ENCODE results near the gene SCD.
"Not testable (repeated sequence)": the region's sequence is repeated elsewhere in the genome, so short reads cannot be mapped to it uniquely, and the experiment has no call there.

The SCD gene

DNA sequence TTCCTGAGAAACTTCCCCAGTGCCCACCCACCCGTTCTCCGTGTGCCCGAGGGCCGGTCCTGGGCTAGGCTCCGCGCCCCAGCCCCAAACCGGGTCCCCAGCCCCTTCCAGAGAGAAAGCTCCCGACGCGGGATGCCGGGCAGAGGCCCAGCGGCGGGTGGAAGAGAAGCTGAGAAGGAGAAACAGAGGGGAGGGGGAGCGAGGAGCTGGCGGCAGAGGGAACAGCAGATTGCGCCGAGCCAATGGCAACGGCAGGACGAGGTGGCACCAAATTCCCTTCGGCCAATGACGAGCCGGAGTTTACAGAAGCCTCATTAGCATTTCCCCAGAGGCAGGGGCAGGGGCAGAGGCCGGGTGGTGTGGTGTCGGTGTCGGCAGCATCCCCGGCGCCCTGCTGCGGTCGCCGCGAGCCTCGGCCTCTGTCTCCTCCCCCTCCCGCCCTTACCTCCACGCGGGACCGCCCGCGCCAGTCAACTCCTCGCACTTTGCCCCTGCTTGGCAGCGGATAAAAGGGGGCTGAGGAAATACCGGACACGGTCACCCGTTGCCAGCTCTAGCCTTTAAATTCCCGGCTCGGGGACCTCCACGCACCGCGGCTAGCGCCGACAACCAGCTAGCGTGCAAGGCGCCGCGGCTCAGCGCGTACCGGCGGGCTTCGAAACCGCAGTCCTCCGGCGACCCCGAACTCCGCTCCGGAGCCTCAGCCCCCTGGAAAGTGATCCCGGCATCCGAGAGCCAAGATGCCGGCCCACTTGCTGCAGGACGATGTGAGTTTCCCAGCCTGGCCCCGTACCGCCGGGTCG lies at the start of gene SCD:
Gene SCD (plus strand): TSS at position 469 of the 803 bp plus-strand sequence. CDS start 272 bp downstream, at position 741.
- Histone ChIP-seq H3K27ac (ENCODE audit: low read depth, low read length) (peak within 1 kb of the TSS; percentile 84), H3K9ac (ENCODE audit: low read depth, low read length) (peak within 1 kb of the TSS; percentile 80), H3K4me1 (ENCODE audit: control insufficient read depth, insufficient read depth, low read length) (peaks cover 33% of the 10 kb centered on the region), H3K36me3 (ENCODE audit: control insufficient read depth, insufficient read depth, low read length) (peaks cover 40% of the 10 kb centered on the region), H3K9me3 (ENCODE audit: control insufficient read depth, insufficient read depth, low read length) (no peaks in the 10 kb centered on the region), H3K4me3 (ENCODE audit: low read depth, low read length) (peak within 1 kb of the TSS; percentile 95), H3K27me3 (ENCODE audit: control insufficient read depth, insufficient read depth, low read length) (no peaks in the 10 kb centered on the region)

- H3K9ac ChIP-seq (ENCODE audit: low read depth, low read length), result no peak overlapping the region
- 0 out of 2 replicates have a peak, but pooled peaks cover 6% of the 10 kb centered on the region for H3K9me3 ChIP-seq (ENCODE audit: control insufficient read depth, insufficient read depth, low read length)
- H3K4me1 ChIP-seq (ENCODE audit: control insufficient read depth, insufficient read depth, low read length), result peaks cover 16% of the 10 kb centered on the region
- no peak overlapping the region for H3K27ac ChIP-seq (ENCODE audit: low read depth, low read length)
- no peaks in the 10 kb centered on the region for H3K36me3 ChIP-seq (ENCODE audit: control insufficient read depth, insufficient read depth, low read length)
- no peak overlapping the region for H3K4me3 ChIP-seq (ENCODE audit: low read depth, low read length)
- H3K27me3 ChIP-seq (ENCODE audit: control insufficient read depth, insufficient read depth, low read length), result no peaks in the 10 kb centered on the region
These were observed 49.8 kb upstream of the SCD start for GRCh38 chr10:100297242-100297641.

DNA sequence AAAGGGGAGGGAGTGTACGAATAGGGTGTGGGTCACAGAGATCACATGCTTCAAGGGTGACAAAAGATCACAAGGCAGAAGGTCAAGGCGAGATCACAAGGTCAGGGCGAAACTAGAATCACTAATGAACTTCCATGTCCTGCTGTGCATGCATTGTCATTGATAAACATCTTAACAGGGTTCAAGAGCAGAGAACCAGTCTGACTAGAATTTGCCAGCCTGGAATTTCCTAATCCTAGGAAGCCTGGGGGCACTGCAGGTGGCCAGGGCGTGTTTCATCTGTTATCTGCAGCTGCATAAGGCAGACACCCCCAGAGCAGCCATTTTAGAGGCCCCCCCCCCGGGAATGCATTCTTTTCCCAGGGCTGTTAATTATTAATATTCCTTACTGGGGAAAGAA lies 45.9 kb upstream of the SCD start:
- Histone ChIP-seq H3K27ac (ENCODE audit: low read depth, low read length) (peak overlapping the region; percentile 54), H3K4me1 (ENCODE audit: control insufficient read depth, insufficient read depth, low read length) (peaks cover 20% of the 10 kb centered on the region)
- H3K4me3 ChIP-seq (ENCODE audit: low read depth, low read length); H3K27me3 ChIP-seq (ENCODE audit: control insufficient read depth, insufficient read depth, low read length); H3K36me3 ChIP-seq (ENCODE audit: control insufficient read depth, insufficient read depth, low read length); H3K9me3 ChIP-seq (ENCODE audit: control insufficient read depth, insufficient read depth, low read length); H3K9ac ChIP-seq (ENCODE audit: low read depth, low read length): not testable (repeated sequence)

DNA sequence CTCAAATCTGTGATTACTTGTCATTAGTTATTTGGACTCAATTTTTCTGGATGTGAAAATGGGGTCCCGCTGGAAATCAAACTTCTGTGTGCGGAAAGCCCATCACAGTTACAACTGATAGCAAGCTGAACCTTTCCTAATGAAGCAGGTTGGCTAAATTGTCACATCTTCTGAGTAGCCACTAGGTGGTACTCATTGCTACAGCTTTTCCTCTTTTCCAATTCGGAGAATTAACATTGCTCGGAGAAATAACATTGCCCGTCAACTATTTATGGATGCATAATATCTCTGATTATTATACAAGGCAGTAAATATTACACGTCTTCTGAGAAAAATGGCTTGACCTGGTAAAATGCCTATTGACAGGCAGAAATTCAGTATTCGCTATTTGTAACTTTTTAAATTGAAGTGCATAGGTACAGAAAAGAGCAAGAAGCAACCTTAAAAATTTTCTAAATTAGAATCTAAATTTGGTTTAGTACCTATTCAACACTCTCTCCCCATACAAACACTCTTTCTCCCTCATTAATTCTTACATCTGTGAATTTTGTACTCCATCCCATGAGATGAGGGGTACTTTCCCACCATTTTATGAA lies 43.2 kb upstream of the SCD start:
- no peak overlapping the region for H3K9ac ChIP-seq (ENCODE audit: low read depth, low read length)
- no peak overlapping the region for H3K27ac ChIP-seq (ENCODE audit: low read depth, low read length)
- peaks cover 20% of the 10 kb centered on the region for H3K4me1 ChIP-seq (ENCODE audit: control insufficient read depth, insufficient read depth, low read length)
- H3K4me3 ChIP-seq (ENCODE audit: low read depth, low read length), result no peak overlapping the region
- H3K36me3 ChIP-seq (ENCODE audit: control insufficient read depth, insufficient read depth, low read length), result no peaks in the 10 kb centered on the region
- 0 out of 2 replicates have a peak, but pooled peaks cover 6% of the 10 kb centered on the region for H3K9me3 ChIP-seq (ENCODE audit: control insufficient read depth, insufficient read depth, low read length)
- H3K27me3 ChIP-seq (ENCODE audit: control insufficient read depth, insufficient read depth, low read length), result no peaks in the 10 kb centered on the region

- no peaks in the 10 kb centered on the region for H3K27me3 ChIP-seq (ENCODE audit: control insufficient read depth, insufficient read depth, low read length)
- H3K27ac ChIP-seq (ENCODE audit: low read depth, low read length), result no peak overlapping the region
- H3K36me3 ChIP-seq (ENCODE audit: control insufficient read depth, insufficient read depth, low read length), result no peaks in the 10 kb centered on the region
- H3K4me1 ChIP-seq (ENCODE audit: control insufficient read depth, insufficient read depth, low read length), result peaks cover 20% of the 10 kb centered on the region
- no peak overlapping the region for H3K4me3 ChIP-seq (ENCODE audit: low read depth, low read length)
- H3K9me3 ChIP-seq (ENCODE audit: control insufficient read depth, insufficient read depth, low read length), result 0 out of 2 replicates have a peak, but pooled peaks cover 6% of the 10 kb centered on the region
- no peak overlapping the region for H3K9ac ChIP-seq (ENCODE audit: low read depth, low read length)
These were observed 42.6 kb upstream of the SCD start for GRCh38 chr10:100304414-100304813.

DNA sequence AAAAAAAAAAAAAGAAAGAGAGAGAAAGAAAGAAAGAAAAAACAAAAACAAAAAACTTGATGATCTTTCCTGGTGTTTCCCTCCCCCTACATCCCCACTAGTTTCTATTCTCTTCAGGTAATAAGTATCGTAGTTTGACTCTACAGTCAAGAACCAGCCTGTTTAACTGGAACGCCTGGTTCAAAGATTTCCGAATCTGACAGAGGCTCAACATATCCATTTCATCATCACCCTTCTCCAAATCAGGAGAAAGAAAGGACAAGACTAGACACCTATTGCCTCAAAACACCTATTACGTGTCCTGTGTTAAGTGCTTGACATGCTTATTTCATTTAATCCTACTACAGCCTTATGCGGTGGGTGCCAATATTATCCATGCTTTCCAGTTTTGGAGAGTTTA lies 40.2 kb upstream of the SCD start:
- Histone ChIP-seq H3K36me3 (ENCODE audit: control insufficient read depth, insufficient read depth, low read length) (no peaks in the 10 kb centered on the region), H3K9me3 (ENCODE audit: control insufficient read depth, insufficient read depth, low read length) (no peaks in the 10 kb centered on the region), H3K4me1 (ENCODE audit: control insufficient read depth, insufficient read depth, low read length) (peaks cover 8% of the 10 kb centered on the region; the same call in 1 of the 2 replicates), H3K9ac (ENCODE audit: low read depth, low read length) (no peak overlapping the region), H3K27ac (ENCODE audit: low read depth, low read length) (no peak overlapping the region), H3K27me3 (ENCODE audit: control insufficient read depth, insufficient read depth, low read length) (no peaks in the 10 kb centered on the region), H3K4me3 (ENCODE audit: low read depth, low read length) (no peak overlapping the region)

- H3K27me3 ChIP-seq (ENCODE audit: control insufficient read depth, insufficient read depth, low read length), result no peaks in the 10 kb centered on the region
- H3K9ac ChIP-seq (ENCODE audit: low read depth, low read length), result no peak overlapping the region
- H3K4me3 ChIP-seq (ENCODE audit: low read depth, low read length), result no peak overlapping the region
- H3K36me3 ChIP-seq (ENCODE audit: control insufficient read depth, insufficient read depth, low read length), result no peaks in the 10 kb centered on the region
- H3K4me1 ChIP-seq (ENCODE audit: control insufficient read depth, insufficient read depth, low read length), result 0 out of 2 replicates have a peak, but pooled peaks cover 3% of the 10 kb centered on the region
- no peak overlapping the region for H3K27ac ChIP-seq (ENCODE audit: low read depth, low read length)
- no peaks in the 10 kb centered on the region for H3K9me3 ChIP-seq (ENCODE audit: control insufficient read depth, insufficient read depth, low read length)
These were observed 39.3 kb upstream of the SCD start for GRCh38 chr10:100307684-100308083.

DNA sequence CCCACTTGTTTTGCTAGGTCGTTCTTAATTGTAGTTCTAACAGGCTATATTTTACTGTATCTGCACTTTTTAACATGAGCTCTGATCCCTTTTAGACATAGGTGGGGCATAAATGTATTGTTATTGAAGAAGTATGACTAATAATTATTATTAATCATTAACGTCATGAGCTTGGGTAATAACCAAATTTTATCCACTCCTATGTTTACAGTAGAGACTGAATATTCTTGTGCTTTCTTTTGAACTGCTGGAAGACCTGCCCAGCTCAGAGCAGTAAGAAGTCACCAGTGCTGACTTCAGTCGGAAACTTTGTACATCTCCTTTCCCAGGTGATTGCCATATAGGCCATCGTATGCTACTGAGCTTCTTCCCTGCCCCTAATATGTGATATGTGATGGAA lies 35.7 kb upstream of the SCD start:
- Histone ChIP-seq H3K9me3 (ENCODE audit: control insufficient read depth, insufficient read depth, low read length) (no peaks in the 10 kb centered on the region), H3K9ac (ENCODE audit: low read depth, low read length) (no peak overlapping the region), H3K27me3 (ENCODE audit: control insufficient read depth, insufficient read depth, low read length) (no peaks in the 10 kb centered on the region), H3K36me3 (ENCODE audit: control insufficient read depth, insufficient read depth, low read length) (no peaks in the 10 kb centered on the region), H3K4me3 (ENCODE audit: low read depth, low read length) (no peak overlapping the region), H3K4me1 (ENCODE audit: control insufficient read depth, insufficient read depth, low read length) (no peaks in the 10 kb centered on the region), H3K27ac (ENCODE audit: low read depth, low read length) (no peak overlapping the region)

DNA sequence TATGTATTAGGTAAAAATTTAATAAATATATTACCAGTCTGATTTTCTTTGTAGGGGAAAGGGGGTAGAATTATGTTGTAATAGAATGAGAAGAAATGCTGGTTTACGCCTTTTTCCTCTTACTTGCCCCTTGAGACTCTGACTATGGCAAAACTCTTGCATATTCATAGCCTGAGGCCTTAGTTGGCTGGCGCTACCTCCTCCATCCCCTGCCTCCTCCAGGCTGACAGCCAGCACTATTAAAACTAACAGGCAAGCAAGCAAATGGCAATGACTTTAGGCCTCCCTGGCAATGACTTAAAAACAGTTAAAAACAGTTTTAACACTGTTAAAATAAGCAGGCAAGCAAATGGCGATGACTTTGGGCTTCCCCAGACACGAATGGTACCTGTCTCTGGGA lies 31.4 kb upstream of the SCD start:
- Histone ChIP-seq H3K9me3 (ENCODE audit: control insufficient read depth, insufficient read depth, low read length) (no peaks in the 10 kb centered on the region), H3K9ac (ENCODE audit: low read depth, low read length) (no peak overlapping the region), H3K36me3 (ENCODE audit: control insufficient read depth, insufficient read depth, low read length) (no peaks in the 10 kb centered on the region), H3K4me3 (ENCODE audit: low read depth, low read length) (no peak overlapping the region), H3K4me1 (ENCODE audit: control insufficient read depth, insufficient read depth, low read length) (no peaks in the 10 kb centered on the region), H3K27ac (ENCODE audit: low read depth, low read length) (no peak overlapping the region), H3K27me3 (ENCODE audit: control insufficient read depth, insufficient read depth, low read length) (no peaks in the 10 kb centered on the region; the same call in 1 of the 2 replicates)

- H3K36me3 ChIP-seq (ENCODE audit: control insufficient read depth, insufficient read depth, low read length), result no peaks in the 10 kb centered on the region
- no peaks in the 10 kb centered on the region; the same call in 1 of the 2 replicates for H3K27me3 ChIP-seq (ENCODE audit: control insufficient read depth, insufficient read depth, low read length)
- no peak overlapping the region for H3K9ac ChIP-seq (ENCODE audit: low read depth, low read length)
- no peaks in the 10 kb centered on the region for H3K9me3 ChIP-seq (ENCODE audit: control insufficient read depth, insufficient read depth, low read length)
- H3K4me3 ChIP-seq (ENCODE audit: low read depth, low read length), result no peak overlapping the region
- no peaks in the 10 kb centered on the region for H3K4me1 ChIP-seq (ENCODE audit: control insufficient read depth, insufficient read depth, low read length)
- no peak overlapping the region for H3K27ac ChIP-seq (ENCODE audit: low read depth, low read length)
These were observed 28.8 kb upstream of the SCD start for GRCh38 chr10:100318207-100318606.

GRCh38 chr10:100319707-100320402 lies 27.2 kb upstream of the SCD start:
- no peaks in the 10 kb centered on the region; the same call in 1 of the 2 replicates for H3K27me3 ChIP-seq (ENCODE audit: control insufficient read depth, insufficient read depth, low read length)

More at GRCh38 chr10:100319707-100320402, 27.2 kb upstream of the SCD start:
- Histone ChIP-seq H3K36me3 (ENCODE audit: control insufficient read depth, insufficient read depth, low read length) (no peaks in the 10 kb centered on the region), H3K27ac (ENCODE audit: low read depth, low read length) (no peak overlapping the region), H3K4me3 (ENCODE audit: low read depth, low read length) (no peak overlapping the region), H3K9me3 (ENCODE audit: control insufficient read depth, insufficient read depth, low read length) (no peaks in the 10 kb centered on the region), H3K4me1 (ENCODE audit: control insufficient read depth, insufficient read depth, low read length) (no peaks in the 10 kb centered on the region), H3K9ac (ENCODE audit: low read depth, low read length) (no peak overlapping the region)

Data from HUES48 (cell line).